Retina (tissue), 1 donor: ENCODE results near the gene CALN1.
A peak's percentile ranks its signal among the peaks of the same experiment; 100 is the strongest.
"Not testable (repeated sequence)": the region's sequence is repeated elsewhere in the genome, so short reads cannot be mapped to it uniquely, and the experiment has no call there.

Experiments used
- DNase-seq: peaks from one replicate; pipeline ENCODE4 v3.0.0-alpha.2; 2016

Gene CALN1

GRCh38 chr7:72265071-72265904 lies 146.8 kb downstream of the CALN1 start:
- DNase-seq = no peak

GRCh38 chr7:72260406-72260805 lies 151.7 kb downstream of the CALN1 start:
- DNase-seq = no peak

- no peak for DNase-seq
Measured at GRCh38 chr7:72258074-72258473, 154.1 kb downstream of the CALN1 start.

- DNase-seq = peak; percentile 9
Measured at GRCh38 chr7:72254455-72254854, 157.7 kb downstream of the CALN1 start.

GRCh38 chr7:72249106-72249505 lies 163.0 kb downstream of the CALN1 start:
- no peak for DNase-seq

GRCh38 chr7:72244826-72245398 lies 167.2 kb downstream of the CALN1 start:
- DNase-seq = no peak

- no peak for DNase-seq
Measured at GRCh38 chr7:72243329-72243728, 168.8 kb downstream of the CALN1 start.

GRCh38 chr7:72235351-72235750 lies 176.8 kb downstream of the CALN1 start:
- DNase-seq = peak; percentile 43

GRCh38 chr7:72234086-72234485 lies 178.1 kb downstream of the CALN1 start:
- DNase-seq = no peak

- DNase-seq = no peak
Measured at GRCh38 chr7:72230281-72230680, 181.9 kb downstream of the CALN1 start.

GRCh38 chr7:72223351-72223750 lies 188.8 kb downstream of the CALN1 start:
- no peak for DNase-seq

- no peak for DNase-seq
Measured at GRCh38 chr7:72222136-72222535, 190.0 kb downstream of the CALN1 start.

GRCh38 chr7:72219500-72219899 lies 192.6 kb downstream of the CALN1 start:
- DNase-seq = no peak

GRCh38 chr7:72217151-72217550 lies 195.0 kb downstream of the CALN1 start:
- no peak for DNase-seq

GRCh38 chr7:72213769-72214168 lies 198.4 kb downstream of the CALN1 start:
- DNase-seq = no peak

GRCh38 chr7:72213081-72213480 lies 199.1 kb downstream of the CALN1 start:
- no peak for DNase-seq

- no peak for DNase-seq
Measured at GRCh38 chr7:72211175-72211574, 201.0 kb downstream of the CALN1 start.

- not testable (repeated sequence) for DNase-seq
Measured at GRCh38 chr7:72209006-72209405, 203.1 kb downstream of the CALN1 start.

GRCh38 chr7:72196176-72196575 lies 216.0 kb downstream of the CALN1 start:
- DNase-seq = no peak

- no peak for DNase-seq
Measured at GRCh38 chr7:72190919-72191318, 221.2 kb downstream of the CALN1 start.

GRCh38 chr7:72190146-72190545 lies 222.0 kb downstream of the CALN1 start:
- no peak for DNase-seq

- DNase-seq = no peak
Measured at GRCh38 chr7:72187179-72187578, 225.0 kb downstream of the CALN1 start.

GRCh38 chr7:72183835-72184234 lies 228.3 kb downstream of the CALN1 start:
- DNase-seq = no peak

- no peak for DNase-seq
Measured at GRCh38 chr7:72182036-72182435, 230.1 kb downstream of the CALN1 start.

GRCh38 chr7:72176875-72177274 lies 235.3 kb downstream of the CALN1 start:
- DNase-seq = no peak
